ENCODE measurements around the gene DNAH9.
"Not testable (repeated sequence)": the region's sequence is repeated elsewhere in the genome, so short reads cannot be mapped to it uniquely, and the experiment has no call there.

DNA sequence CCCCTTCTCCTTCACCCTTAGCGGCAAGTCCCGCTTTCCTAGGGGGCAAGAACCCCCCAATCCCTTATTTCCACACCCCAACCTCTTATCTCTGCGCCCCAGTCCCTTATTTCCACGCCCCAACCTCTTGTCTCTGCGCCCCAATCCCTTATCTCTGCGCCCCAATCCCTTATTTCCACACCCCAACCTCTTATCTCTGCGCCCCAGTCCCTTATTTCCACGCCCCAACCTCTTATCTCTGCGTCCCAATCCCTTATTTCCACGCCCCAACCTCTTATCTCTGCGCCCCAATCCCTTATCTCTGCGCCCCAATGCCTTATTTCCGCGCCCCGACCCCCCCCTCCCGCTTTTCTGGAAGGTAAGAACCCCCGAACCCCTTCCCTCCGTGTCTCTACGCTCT is 374.5 kb downstream of the DNAH9 start:
- TF ChIP-seq, protein P1, sequence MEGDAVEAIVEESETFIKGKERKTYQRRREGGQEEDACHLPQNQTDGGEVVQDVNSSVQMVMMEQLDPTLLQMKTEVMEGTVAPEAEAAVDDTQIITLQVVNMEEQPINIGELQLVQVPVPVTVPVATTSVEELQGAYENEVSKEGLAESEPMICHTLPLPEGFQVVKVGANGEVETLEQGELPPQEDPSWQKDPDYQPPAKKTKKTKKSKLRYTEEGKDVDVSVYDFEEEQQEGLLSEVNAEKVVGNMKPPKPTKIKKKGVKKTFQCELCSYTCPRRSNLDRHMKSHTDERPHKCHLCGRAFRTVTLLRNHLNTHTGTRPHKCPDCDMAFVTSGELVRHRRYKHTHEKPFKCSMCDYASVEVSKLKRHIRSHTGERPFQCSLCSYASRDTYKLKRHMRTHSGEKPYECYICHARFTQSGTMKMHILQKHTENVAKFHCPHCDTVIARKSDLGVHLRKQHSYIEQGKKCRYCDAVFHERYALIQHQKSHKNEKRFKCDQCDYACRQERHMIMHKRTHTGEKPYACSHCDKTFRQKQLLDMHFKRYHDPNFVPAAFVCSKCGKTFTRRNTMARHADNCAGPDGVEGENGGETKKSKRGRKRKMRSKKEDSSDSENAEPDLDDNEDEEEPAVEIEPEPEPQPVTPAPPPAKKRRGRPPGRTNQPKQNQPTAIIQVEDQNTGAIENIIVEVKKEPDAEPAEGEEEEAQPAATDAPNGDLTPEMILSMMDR (IDR thresholded peaks at IDR 0.05) = not testable (repeated sequence)
- not testable (repeated sequence) for TF ChIP-seq POLR2A (IDR thresholded peaks at IDR 0.05)

Data from body of pancreas (tissue), 4 donors.